Left ventricle myocardium inferior (tissue), 1 donor: Measurements from ENCODE around the gene TIMP2. TPM values are rescaled to one million over a fixed set of nuclear protein-coding genes. Genes with fewer than 3 reads are reported as not detected.

Source experiments
- DNase-seq: peaks from one replicate; pipeline ENCODE4 v3.0.0-alpha.2; 2020
- H3K27ac ChIP-seq: fragments of 200-600 bp; replicated peaks from 2 replicates; pipeline ENCODE4 v1.8.0; 2021
- H3K27me3 ChIP-seq: fragments of 200-600 bp; 2 replicates; pipeline ENCODE4 v1.8.0; 2021; ENCODE audit warnings: low read depth
- H3K36me3 ChIP-seq: fragments of 200-600 bp; 2 replicates; pipeline ENCODE4 v1.8.0; 2021
- H3K4me1 ChIP-seq: fragments of 200-600 bp; 2 replicates; pipeline ENCODE4 v1.8.0; 2021
- H3K4me3 ChIP-seq: fragments of 200-600 bp; 2 replicates; pipeline ENCODE4 v1.8.0; 2021; ENCODE audit warnings: mild to moderate bottlenecking, moderate library complexity
- H3K9me3 ChIP-seq: fragments of 200-600 bp; replicated peaks from 2 replicates; pipeline ENCODE4 v1.8.0; 2021
- intact Hi-C: fragments of 100-400 bp; cut with micrococcal nuclease; formaldehyde crosslinking; loops from one replicate; pipeline ENCODE4 v1.11.0; 2022
- total RNA-seq: library from RNA; stranded (reverse); fragmentation: NEBNext Ultra II Directional; extraction: Animal tissue kit (Norgen Biotek cat#: 25700); gene quantifications from one replicate; pipeline ENCODE4 v1.2.1, GENCODE V29; 2021
- TF ChIP-seq, protein P1 (sequence below): fragments of 200-600 bp; IDR thresholded peaks from 2 replicates; pipeline ENCODE4 v1.8.0; 2021; ENCODE audit warnings: antibody characterized with exemption, mild to moderate bottlenecking, borderline replicate concordance
- donor health status: DM: no; HTN: yes; CAD: no; lungs with severe emphysema.

TIMP2 gene
- total RNA-seq, 1 donor from 2014 or later: 91.8 TPM

DNA sequence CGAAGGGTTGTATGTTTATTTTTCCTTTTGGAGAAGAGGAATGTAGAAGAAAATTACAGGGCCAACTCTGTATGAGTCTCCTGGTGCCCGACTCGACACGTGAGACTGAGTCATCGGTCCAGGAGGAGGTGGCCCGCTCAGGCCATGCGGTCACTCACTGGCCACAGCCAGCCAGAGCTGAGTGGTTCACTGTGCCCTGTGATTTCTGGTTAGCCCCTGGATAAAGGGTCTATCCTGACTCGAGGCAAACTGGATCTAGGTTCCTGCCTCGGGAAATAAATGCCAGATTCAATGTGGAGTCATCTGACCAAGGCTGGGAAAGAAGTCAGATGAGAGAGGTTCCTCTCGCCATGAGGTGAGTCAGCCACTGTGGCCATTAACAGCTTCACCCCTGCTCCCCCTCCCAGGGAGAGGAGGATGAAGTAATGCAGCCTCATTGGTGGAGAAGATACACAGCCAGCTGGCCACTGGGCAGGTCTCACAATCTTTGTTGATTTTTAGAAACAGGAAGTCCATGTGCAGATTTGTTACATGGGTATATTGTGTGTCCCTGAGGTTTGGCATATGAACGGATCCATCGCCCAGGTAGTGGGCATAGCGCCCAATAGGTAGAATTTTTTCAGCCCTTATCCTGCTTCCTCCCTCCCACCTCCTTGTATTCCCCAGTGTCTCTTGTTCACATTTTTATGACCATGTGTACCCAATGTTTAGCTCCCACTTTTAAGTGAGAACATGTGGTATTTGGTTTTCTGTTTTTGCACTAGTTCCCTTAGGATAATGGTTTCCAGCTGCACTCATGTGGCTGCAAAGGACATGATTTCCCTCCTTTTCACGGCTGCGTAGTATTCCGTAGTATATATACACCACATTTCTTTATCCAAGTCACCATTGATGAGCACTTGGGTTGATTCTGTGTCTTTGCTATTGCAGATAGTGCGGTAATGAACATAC is 62.8 kb downstream of the TIMP2 start:
- H3K9me3 ChIP-seq: no peaks in the 10 kb centered on the region
- TF ChIP-seq, protein P1, sequence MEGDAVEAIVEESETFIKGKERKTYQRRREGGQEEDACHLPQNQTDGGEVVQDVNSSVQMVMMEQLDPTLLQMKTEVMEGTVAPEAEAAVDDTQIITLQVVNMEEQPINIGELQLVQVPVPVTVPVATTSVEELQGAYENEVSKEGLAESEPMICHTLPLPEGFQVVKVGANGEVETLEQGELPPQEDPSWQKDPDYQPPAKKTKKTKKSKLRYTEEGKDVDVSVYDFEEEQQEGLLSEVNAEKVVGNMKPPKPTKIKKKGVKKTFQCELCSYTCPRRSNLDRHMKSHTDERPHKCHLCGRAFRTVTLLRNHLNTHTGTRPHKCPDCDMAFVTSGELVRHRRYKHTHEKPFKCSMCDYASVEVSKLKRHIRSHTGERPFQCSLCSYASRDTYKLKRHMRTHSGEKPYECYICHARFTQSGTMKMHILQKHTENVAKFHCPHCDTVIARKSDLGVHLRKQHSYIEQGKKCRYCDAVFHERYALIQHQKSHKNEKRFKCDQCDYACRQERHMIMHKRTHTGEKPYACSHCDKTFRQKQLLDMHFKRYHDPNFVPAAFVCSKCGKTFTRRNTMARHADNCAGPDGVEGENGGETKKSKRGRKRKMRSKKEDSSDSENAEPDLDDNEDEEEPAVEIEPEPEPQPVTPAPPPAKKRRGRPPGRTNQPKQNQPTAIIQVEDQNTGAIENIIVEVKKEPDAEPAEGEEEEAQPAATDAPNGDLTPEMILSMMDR: no peak
- H3K27ac ChIP-seq: peak overlapping the region; percentile 69
- intact Hi-C loops: loop anchor here (5.0 to 10.0 kb wide), 2 partner anchors 62 to 110 kb away; partner anchors contain the start of gene TIMP2
- peaks cover 19% of the 10 kb centered on the region for H3K36me3 ChIP-seq
- no peak overlapping the region for H3K4me3 ChIP-seq
- peaks cover 29% of the 10 kb centered on the region for H3K4me1 ChIP-seq
- no peaks in the 10 kb centered on the region for H3K27me3 ChIP-seq
- peak; percentile 70 for DNase-seq

- Histone ChIP-seq H3K4me3 (no peak overlapping the region), H3K4me1 (peaks cover 21% of the 10 kb centered on the region), H3K9me3 (no peaks in the 10 kb centered on the region), H3K27ac (peak overlapping the region; percentile 69), H3K27me3 (no peaks in the 10 kb centered on the region), H3K36me3 (peaks cover 30% of the 10 kb centered on the region)
- DNase-seq: no peak
- TF ChIP-seq, protein P1: no peak
- intact Hi-C loops: loop anchor here (5.0 to 10.0 kb wide), 2 partner anchors 64 to 111 kb away; partner anchors contain the start of gene TIMP2
Observed at GRCh38 chr17:78861229-78861628, 64.0 kb downstream of the TIMP2 start.

GRCh38 chr17:78859051-78859450 is 66.1 kb downstream of the TIMP2 start:
- H3K27me3 ChIP-seq: no peaks in the 10 kb centered on the region
- no peaks in the 10 kb centered on the region for H3K9me3 ChIP-seq
- H3K27ac ChIP-seq: no peak overlapping the region
- intact Hi-C loops: no loop called here
- no peak overlapping the region for H3K4me3 ChIP-seq
- H3K36me3 ChIP-seq: peaks cover 50% of the 10 kb centered on the region
- peaks cover 10% of the 10 kb centered on the region for H3K4me1 ChIP-seq
- no peak for DNase-seq
- TF ChIP-seq, protein P1: no peak

DNA sequence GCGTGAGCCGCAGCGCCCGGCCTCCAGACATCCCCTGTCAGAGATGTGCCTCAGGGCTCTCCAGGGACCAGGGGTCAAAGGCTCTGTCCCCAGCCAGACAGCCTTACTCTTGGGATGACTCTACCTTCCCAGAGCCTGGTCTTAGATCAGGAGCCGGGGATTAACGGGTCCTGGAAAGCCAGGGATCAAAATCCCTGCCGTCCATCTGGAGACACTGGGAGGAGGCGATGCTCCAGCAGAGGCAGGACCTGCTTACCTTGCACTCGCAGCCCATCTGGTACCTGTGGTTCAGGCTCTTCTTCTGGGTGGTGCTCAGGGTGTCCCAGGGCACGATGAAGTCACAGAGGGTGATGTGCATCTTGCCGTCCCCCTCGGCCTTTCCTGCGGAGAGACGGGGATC is 67.9 kb downstream of the TIMP2 start:
- Histone ChIP-seq H3K9me3 (no peaks in the 10 kb centered on the region), H3K27ac (no peak overlapping the region), H3K27me3 (no peaks in the 10 kb centered on the region), H3K36me3 (peaks cover 58% of the 10 kb centered on the region), H3K4me3 (no peak overlapping the region), H3K4me1 (peaks cover 6% of the 10 kb centered on the region)
- intact Hi-C loops: no loop called here
- TF ChIP-seq, protein P1: no peak
- DNase-seq: no peak

DNA sequence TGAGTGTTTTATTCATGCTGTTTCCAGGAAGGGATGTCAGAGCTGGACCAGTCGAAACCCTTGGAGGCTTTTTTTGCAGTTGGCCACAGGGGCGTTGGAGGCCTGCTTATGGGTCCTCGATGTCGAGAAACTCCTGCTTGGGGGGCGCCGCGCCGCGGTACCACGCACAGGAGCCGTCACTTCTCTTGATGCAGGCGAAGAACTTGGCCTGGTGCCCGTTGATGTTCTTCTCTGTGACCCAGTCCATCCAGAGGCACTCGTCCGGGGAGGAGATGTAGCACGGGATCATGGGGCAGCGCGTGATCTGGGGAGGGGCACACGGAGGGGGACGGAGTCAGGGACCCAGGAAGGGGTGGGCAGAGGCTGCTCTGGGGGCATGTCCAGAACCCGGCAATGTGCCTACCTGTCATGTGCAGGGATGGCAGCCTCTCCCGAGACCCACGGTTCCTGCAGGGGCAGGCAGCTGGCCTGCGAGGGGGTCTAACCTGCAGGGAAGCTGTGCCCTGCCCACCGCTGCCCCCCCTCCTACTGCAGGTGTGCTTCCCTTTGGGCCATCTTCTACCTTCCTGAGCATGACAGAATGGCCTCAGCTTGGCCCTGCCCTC is 69.5 kb downstream of the TIMP2 start:
- no peak overlapping the region for H3K27ac ChIP-seq
- H3K4me3 ChIP-seq: no peak overlapping the region
- intact Hi-C loops: no loop called here
- no peaks in the 10 kb centered on the region for H3K4me1 ChIP-seq
- H3K27me3 ChIP-seq: no peaks in the 10 kb centered on the region
- no peaks in the 10 kb centered on the region for H3K9me3 ChIP-seq
- H3K36me3 ChIP-seq: peaks cover 57% of the 10 kb centered on the region
- TF ChIP-seq, protein P1: no peak
- no peak for DNase-seq
